WTC11 (cell line): ENCODE measurements around the gene AIF1.

ENCODE experiments used
- E2F1 ChIP-seq: sonication (generic); formaldehyde crosslinking; IDR thresholded peaks from 2 replicates; pipeline ENCODE4 v1.8.0; 2022; ENCODE audit warnings: mild to moderate bottlenecking, missing genetic modification reagents
- E2F4 ChIP-seq: sonication (generic); formaldehyde crosslinking; IDR thresholded peaks from 2 replicates; pipeline ENCODE4 v1.8.1; 2022; ENCODE audit warnings: low read depth, mild to moderate bottlenecking, moderate library complexity, missing genetic modification reagents, borderline replicate concordance
- FOXP1 ChIP-seq: sonication (generic); formaldehyde crosslinking; IDR thresholded peaks from 2 replicates; pipeline ENCODE4 v1.8.0; 2022; ENCODE audit warnings: missing genetic modification reagents, mild to moderate bottlenecking, moderate library complexity, borderline replicate concordance
- RORB ChIP-seq: fragments of 250-450 bp; sonication (Bioruptor Pico); IDR thresholded peaks from 2 replicates; pipeline ENCODE4 v1.9.0; 2021; ENCODE audit warnings: mild to moderate bottlenecking
- USF2 ChIP-seq: sonication (generic); formaldehyde crosslinking; IDR thresholded peaks from 2 replicates; pipeline ENCODE4 v1.8.1; 2023; ENCODE audit warnings: mild to moderate bottlenecking, missing genetic modification reagents, moderate library complexity
- TF ChIP-seq, protein P1 (sequence below): fragments of 200-600 bp; IDR thresholded peaks from 2 replicates; pipeline ENCODE4 v1.8.0; 2022; ENCODE audit warnings: antibody characterized with exemption

DNA sequence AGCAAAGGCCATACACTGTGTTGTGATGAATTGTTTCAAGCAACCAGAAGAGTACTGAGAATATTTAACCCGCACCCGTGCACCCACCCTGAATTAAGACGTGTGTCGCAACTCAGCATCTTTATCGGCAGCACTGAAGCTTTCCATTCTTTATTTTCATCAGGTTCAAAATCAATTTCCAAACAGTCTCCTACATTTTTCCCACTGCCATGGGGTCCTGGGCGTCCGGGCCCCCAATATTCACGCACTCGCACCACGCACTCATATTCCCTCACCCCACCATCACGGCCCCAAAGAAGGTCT lies 34.6 kb upstream of the AIF1 start:
- TF ChIP-seq, protein P1, sequence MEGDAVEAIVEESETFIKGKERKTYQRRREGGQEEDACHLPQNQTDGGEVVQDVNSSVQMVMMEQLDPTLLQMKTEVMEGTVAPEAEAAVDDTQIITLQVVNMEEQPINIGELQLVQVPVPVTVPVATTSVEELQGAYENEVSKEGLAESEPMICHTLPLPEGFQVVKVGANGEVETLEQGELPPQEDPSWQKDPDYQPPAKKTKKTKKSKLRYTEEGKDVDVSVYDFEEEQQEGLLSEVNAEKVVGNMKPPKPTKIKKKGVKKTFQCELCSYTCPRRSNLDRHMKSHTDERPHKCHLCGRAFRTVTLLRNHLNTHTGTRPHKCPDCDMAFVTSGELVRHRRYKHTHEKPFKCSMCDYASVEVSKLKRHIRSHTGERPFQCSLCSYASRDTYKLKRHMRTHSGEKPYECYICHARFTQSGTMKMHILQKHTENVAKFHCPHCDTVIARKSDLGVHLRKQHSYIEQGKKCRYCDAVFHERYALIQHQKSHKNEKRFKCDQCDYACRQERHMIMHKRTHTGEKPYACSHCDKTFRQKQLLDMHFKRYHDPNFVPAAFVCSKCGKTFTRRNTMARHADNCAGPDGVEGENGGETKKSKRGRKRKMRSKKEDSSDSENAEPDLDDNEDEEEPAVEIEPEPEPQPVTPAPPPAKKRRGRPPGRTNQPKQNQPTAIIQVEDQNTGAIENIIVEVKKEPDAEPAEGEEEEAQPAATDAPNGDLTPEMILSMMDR, result no peak
- TF ChIP-seq E2F4 (CRISPR knock-in tag), result no peak
- no peak for TF ChIP-seq RORB (CRISPR knock-in tag)
- TF ChIP-seq FOXP1 (CRISPR knock-in tag), result no peak
- TF ChIP-seq USF2 (CRISPR knock-in tag), result no peak
- no peak for TF ChIP-seq E2F1 (CRISPR knock-in tag)
